Esophagus squamous epithelium (tissue), 5 donors: ENCODE results near the gene C10orf105. TPM values are rescaled to one million over a fixed set of nuclear protein-coding genes. Genes with fewer than 3 reads are reported as not detected.

Experiments
- DNase-seq: peaks from one replicate; lab custom pipeline; 2025; lab: John Stamatoyannopoulos, UW
- H3K27ac ChIP-seq, 4 donors: fragments of 200-600 bp; sonication (generic); one replicate each; pipeline ENCODE4 v1.5.1; 2016 to 2019; ENCODE audit warnings: mild to moderate bottlenecking in 1 of 4
- H3K27me3 ChIP-seq, 4 donors: fragments of 200-600 bp; sonication (generic); 1 replicate in 3 of 4; 2 replicates in 1 of 4; pipeline versions ENCODE4 v1.5.1 to v1.6.0; 2017 to 2021; ENCODE audit warnings: antibody characterized with exemption in 1 of 4
- H3K36me3 ChIP-seq, 3 donors: fragments of 200-600 bp; sonication (generic); one replicate each; pipeline ENCODE4 v1.5.1; 2016 to 2019
- H3K4me1 ChIP-seq, 3 donors: fragments of 200-600 bp; sonication (generic); one replicate each; pipeline ENCODE4 v1.5.1; 2017 to 2019
- H3K4me3 ChIP-seq, 4 donors: fragments of 200-600 bp; sonication (generic); 1 replicate in 3 of 4; 2 replicates in 1 of 4; pipeline ENCODE4 v1.5.1; 2016 to 2019; ENCODE audit warnings: mild to moderate bottlenecking in 2 of 4, moderate library complexity in 1 of 4
- H3K9me3 ChIP-seq, 3 donors: fragments of 200-600 bp; sonication (generic); one replicate each; pipeline ENCODE4 v1.5.1; 2016 to 2019
- POLR2A ChIP-seq, 4 donors: fragments of 450-650 bp; IDR thresholded peaks; one replicate each; pipeline ENCODE4 v1.6.1; 2017; ENCODE audit warnings: antibody characterized with exemption in 4 of 4, mild to moderate bottlenecking in 4 of 4, moderate library complexity in 3 of 4
- WGBS, 2 donors: methylation state at CpG; one replicate each; pipeline ENCODE4 v1.1.5; 2018; 5-methylcytosine and 5-hydroxymethylcytosine counted together
- intact Hi-C: fragments of 100-400 bp; cut with DNase I; formaldehyde crosslinking; loops from one replicate; pipeline ENCODE4 v1.15.0; 2022
- total RNA-seq, 4 donors: library from RNA; depleted of rRNA; stranded (reverse); fragments of >200 nt; gene quantifications; one replicate each; pipeline ENCODE4 v1.1.0, GENCODE V29; 2016
- TF ChIP-seq, protein P1 (sequence below), 6 experiments: fragments of 450-650 bp in 4 of 6; fragments of 200-600 bp in 2 of 6; sonication (generic) in 2 of 6; IDR thresholded peaks; one replicate each; pipeline ENCODE4 v1.5.1; 2016 to 2019; ENCODE audit warnings: antibody characterized with exemption in 6 of 6, mild to moderate bottlenecking in 4 of 6, moderate library complexity in 4 of 6
- donor health status: DM: yes; HTN: yes; CAD: no.

The C10orf105 gene
- total RNA-seq, 4 donors from 2014 or later, result under 0.01 to 0.15 TPM; not detected in 2

DNA sequence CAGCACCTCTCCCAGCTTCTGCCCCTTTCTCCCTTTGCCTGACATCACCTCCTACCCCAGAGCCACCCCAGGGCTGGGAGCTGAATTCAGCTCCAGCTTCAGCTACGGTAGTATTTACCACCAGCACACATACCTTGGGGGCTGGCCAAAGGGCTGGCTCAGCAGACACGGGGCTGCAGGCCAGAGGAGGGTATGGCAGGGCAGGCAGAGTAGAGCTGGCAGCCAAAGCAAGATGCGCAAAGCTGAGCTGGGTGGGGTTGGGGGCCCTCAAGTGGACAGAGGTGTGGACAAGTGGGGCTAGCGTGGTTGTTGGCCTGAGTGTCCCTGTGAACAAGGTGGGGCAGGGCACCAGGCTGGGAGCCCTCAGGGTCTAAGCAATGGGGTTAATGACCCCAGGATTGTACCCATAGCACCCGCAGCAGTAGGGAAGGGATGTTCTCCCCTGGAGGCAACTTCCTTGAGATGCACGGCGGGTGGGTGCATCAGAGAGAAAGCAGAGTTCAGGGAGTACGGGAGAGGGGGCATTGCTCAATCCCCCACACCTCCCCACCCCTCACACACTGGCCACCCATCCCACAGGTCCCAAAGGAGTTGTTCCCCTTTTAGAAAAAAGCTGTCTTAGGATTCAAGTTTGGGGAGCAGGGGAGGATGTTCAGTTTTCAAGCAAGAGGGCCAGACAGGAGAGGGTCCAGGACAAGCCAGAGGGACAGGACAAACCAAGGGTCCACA is 45.8 kb upstream of the C10orf105 start:
- Histone ChIP-seq H3K27me3 (no peaks in the 10 kb centered on the region), H3K36me3 (peaks cover 0 to 49% (median 0%) of the 10 kb centered on the region in 3 donors), H3K4me1 (peaks cover 71 to 100% (median 93%) of the 10 kb centered on the region in 3 donors), H3K4me3 (peak overlapping the region in 1 of 4 donors; percentile 15), H3K9me3 (no peaks in the 10 kb centered on the region), H3K27ac (peak overlapping the region; percentile 91 to 99 (median 95))
- no peak for DNase-seq
- no peak for TF ChIP-seq POLR2A (IDR thresholded peaks at IDR 0.05)
- TF ChIP-seq, protein P1, sequence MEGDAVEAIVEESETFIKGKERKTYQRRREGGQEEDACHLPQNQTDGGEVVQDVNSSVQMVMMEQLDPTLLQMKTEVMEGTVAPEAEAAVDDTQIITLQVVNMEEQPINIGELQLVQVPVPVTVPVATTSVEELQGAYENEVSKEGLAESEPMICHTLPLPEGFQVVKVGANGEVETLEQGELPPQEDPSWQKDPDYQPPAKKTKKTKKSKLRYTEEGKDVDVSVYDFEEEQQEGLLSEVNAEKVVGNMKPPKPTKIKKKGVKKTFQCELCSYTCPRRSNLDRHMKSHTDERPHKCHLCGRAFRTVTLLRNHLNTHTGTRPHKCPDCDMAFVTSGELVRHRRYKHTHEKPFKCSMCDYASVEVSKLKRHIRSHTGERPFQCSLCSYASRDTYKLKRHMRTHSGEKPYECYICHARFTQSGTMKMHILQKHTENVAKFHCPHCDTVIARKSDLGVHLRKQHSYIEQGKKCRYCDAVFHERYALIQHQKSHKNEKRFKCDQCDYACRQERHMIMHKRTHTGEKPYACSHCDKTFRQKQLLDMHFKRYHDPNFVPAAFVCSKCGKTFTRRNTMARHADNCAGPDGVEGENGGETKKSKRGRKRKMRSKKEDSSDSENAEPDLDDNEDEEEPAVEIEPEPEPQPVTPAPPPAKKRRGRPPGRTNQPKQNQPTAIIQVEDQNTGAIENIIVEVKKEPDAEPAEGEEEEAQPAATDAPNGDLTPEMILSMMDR (IDR thresholded peaks at IDR 0.05), result peak in 1 of 6 experiments; percentile 12
- WGBS, 2 donors, result 53 to 80% methylated on average over 2 to 3 of the region's 8 CpGs
- intact Hi-C loops, result no loop called here

- Histone ChIP-seq H3K27me3 (no peaks in the 10 kb centered on the region), H3K27ac (peak overlapping the region; percentile 3 to 99 (median 82)), H3K36me3 (peaks cover 0 to 61% (median 0%) of the 10 kb centered on the region in 3 donors), H3K4me3 (no peak overlapping the region), H3K9me3 (no peaks in the 10 kb centered on the region), H3K4me1 (peaks cover 61 to 92% (median 85%) of the 10 kb centered on the region in 3 donors)
- TF ChIP-seq POLR2A (IDR thresholded peaks at IDR 0.05), result no peak
- TF ChIP-seq, protein P1 (IDR thresholded peaks at IDR 0.05), result no peak
- WGBS, 2 donors, result 69 to 86% methylated on average over 7 to 8 of the region's 11 CpGs
- intact Hi-C loops, result no loop called here
- DNase-seq, result no peak
These were observed 44.0 kb upstream of the C10orf105 start for GRCh38 chr10:71763352-71764127.

GRCh38 chr10:71762324-71762723 is 42.7 kb upstream of the C10orf105 start:
- Histone ChIP-seq H3K4me1 (peaks cover 62 to 92% (median 83%) of the 10 kb centered on the region in 3 donors), H3K9me3 (no peaks in the 10 kb centered on the region), H3K4me3 (no peak overlapping the region), H3K27ac (peak overlapping the region; percentile 75 to 99 (median 85)), H3K27me3 (no peaks in the 10 kb centered on the region), H3K36me3 (peaks cover 0 to 73% (median 0%) of the 10 kb centered on the region in 3 donors)
- WGBS, 2 donors, result 61% methylated on average over 3 of the region's 5 CpGs; no CpG with 5 or more reads in 1 of the 2 donors
- TF ChIP-seq, protein P1 (IDR thresholded peaks at IDR 0.05), result no peak
- no peak for TF ChIP-seq POLR2A (IDR thresholded peaks at IDR 0.05)
- intact Hi-C loops, result no loop called here
- no peak for DNase-seq

GRCh38 chr10:71761541-71762113 is 42.0 kb upstream of the C10orf105 start:
- 80 to 81% methylated on average over 2 to 19 of the region's 26 CpGs for WGBS, 2 donors
- H3K4me1 ChIP-seq, result peaks cover 62 to 92% (median 80%) of the 10 kb centered on the region in 3 donors

More at GRCh38 chr10:71761541-71762113, 42.0 kb upstream of the C10orf105 start:
- Histone ChIP-seq H3K9me3 (no peaks in the 10 kb centered on the region), H3K36me3 (peaks cover 0 to 75% (median 0%) of the 10 kb centered on the region in 3 donors), H3K27me3 (no peaks in the 10 kb centered on the region), H3K27ac (peak overlapping the region; percentile 75 to 99 (median 85)), H3K4me3 (no peak overlapping the region)
- no peak for DNase-seq
- TF ChIP-seq, protein P1 (IDR thresholded peaks at IDR 0.05), result no peak
- TF ChIP-seq POLR2A (IDR thresholded peaks at IDR 0.05), result no peak
- intact Hi-C loops, result no loop called here
